ENCODE measurements around the gene MEGF11. TPM values are rescaled to one million over a fixed set of nuclear protein-coding genes. Genes with fewer than 3 reads are reported as not detected.

The MEGF11 gene
- total RNA-seq, 1 experiment from 2014 or later = 1.2 TPM

DNA sequence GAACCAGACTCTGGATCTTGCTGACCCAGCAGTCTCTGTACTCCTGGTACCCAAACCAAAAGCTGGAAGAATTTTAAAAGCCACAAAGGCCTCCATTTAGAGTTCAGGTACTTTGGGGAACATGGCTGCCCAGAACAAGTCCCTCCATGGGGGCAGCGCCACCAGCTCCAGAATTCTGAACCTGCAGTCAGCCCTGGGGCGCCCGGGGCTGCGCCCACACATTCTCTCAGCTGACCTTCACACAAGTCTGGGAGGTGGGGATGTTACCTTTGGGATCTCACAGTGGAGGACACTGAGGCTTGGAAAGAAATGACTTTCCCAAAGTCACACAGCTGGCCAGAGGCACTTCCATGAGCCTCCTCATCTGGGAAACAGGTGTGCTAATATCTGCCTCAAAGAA is 229.4 kb downstream of the MEGF11 start:
- H3K4me2 ChIP-seq (ENCODE audit: insufficient read depth, insufficient read length, low read length) = no peak overlapping the region
- Mint-ChIP-seq H3K9me3 (no peaks in the 10 kb centered on the region; a peak in 1 of 5 replicates), H3K4me3 (no peak overlapping the region), H3K4me1 (peaks cover 66 to 77% of the 10 kb centered on the region in 2 experiments), H3K27ac (no peak overlapping the region), H3K36me3 (ENCODE audit: insufficient read depth in 1 of 3, low read depth in 3 of 3) (no peaks in the 10 kb centered on the region), H3K27me3 (ENCODE audit: low read depth) (peaks cover 5% of the 10 kb centered on the region; the same call in 1 of the 2 replicates)
- TF ChIP-seq, protein P1, sequence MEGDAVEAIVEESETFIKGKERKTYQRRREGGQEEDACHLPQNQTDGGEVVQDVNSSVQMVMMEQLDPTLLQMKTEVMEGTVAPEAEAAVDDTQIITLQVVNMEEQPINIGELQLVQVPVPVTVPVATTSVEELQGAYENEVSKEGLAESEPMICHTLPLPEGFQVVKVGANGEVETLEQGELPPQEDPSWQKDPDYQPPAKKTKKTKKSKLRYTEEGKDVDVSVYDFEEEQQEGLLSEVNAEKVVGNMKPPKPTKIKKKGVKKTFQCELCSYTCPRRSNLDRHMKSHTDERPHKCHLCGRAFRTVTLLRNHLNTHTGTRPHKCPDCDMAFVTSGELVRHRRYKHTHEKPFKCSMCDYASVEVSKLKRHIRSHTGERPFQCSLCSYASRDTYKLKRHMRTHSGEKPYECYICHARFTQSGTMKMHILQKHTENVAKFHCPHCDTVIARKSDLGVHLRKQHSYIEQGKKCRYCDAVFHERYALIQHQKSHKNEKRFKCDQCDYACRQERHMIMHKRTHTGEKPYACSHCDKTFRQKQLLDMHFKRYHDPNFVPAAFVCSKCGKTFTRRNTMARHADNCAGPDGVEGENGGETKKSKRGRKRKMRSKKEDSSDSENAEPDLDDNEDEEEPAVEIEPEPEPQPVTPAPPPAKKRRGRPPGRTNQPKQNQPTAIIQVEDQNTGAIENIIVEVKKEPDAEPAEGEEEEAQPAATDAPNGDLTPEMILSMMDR (conservative IDR thresholded peaks at IDR 0.05) = no peak
- no peaks in the 10 kb centered on the region for H3K79me2 ChIP-seq (ENCODE audit: insufficient read depth, low read length)
- WGBS (ENCODE audit: extremely low coverage, insufficient read length, low lambda C conversion rate) = no CpG with 5 or more reads among the region's 4 CpGs
- no peaks in the 10 kb centered on the region for H3K23me2 ChIP-seq (ENCODE audit: insufficient read length, low read depth, low read length, poor library complexity, severe bottlenecking)
- H3K9ac ChIP-seq (ENCODE audit: extremely low read depth, insufficient read length, low read length) = no peak overlapping the region
- H3K9me3 ChIP-seq (ENCODE audit: control insufficient read depth, low read depth, low read length) = no peaks in the 10 kb centered on the region
- no peak overlapping the region for H2BK120ac ChIP-seq (ENCODE audit: low read depth, low read length, poor library complexity, severe bottlenecking)
- no peaks in the 10 kb centered on the region for H4K20me1 ChIP-seq (ENCODE audit: control insufficient read depth, insufficient read depth, insufficient read length)
- no peak overlapping the region for H2BK12ac ChIP-seq (ENCODE audit: insufficient read length, low read depth, low read length)
- no peak overlapping the region for H2BK5ac ChIP-seq (ENCODE audit: insufficient read length, low read length)
- H2BK20ac ChIP-seq (ENCODE audit: low read depth, low read length, poor library complexity, severe bottlenecking) = no peak overlapping the region
- no peak overlapping the region for H4K5ac ChIP-seq (ENCODE audit: insufficient read length, low read depth, low read length)
- H4K8ac ChIP-seq (replicated peaks; ENCODE audit: insufficient read length, low read depth, low read length) = no peak overlapping the region
- H3T11ph ChIP-seq (ENCODE audit: low read length) = no peak overlapping the region
- no peak overlapping the region for H2AFZ ChIP-seq (ENCODE audit: low read length)
- H4K91ac ChIP-seq (ENCODE audit: insufficient read length, low read depth, low read length) = no peak overlapping the region
- H3K4me1 ChIP-seq (ENCODE audit: insufficient read depth, low read length) = peaks cover 3% of the 10 kb centered on the region; the same call in 1 of the 2 replicates
- H3K4ac ChIP-seq (ENCODE audit: low read depth, low read length) = no peak overlapping the region
- H3K27me3 ChIP-seq (ENCODE audit: insufficient read depth, low read length) = no peaks in the 10 kb centered on the region
- H2BK15ac ChIP-seq (ENCODE audit: low read depth, low read length) = no peak overlapping the region
- no peak overlapping the region for H3K18ac ChIP-seq (ENCODE audit: insufficient read length, low read depth, low read length)
- no peak overlapping the region for H3K27ac ChIP-seq (ENCODE audit: insufficient read length, low read depth, low read length)
- no peak overlapping the region for H3K23ac ChIP-seq (ENCODE audit: insufficient read length, low read depth, low read length)
- no peak overlapping the region for H3K14ac ChIP-seq (ENCODE audit: insufficient read depth, low read length)
- no peak overlapping the region for H3K56ac ChIP-seq (ENCODE audit: insufficient read length, low read depth, low read length)
- no peak overlapping the region for H2AK5ac ChIP-seq (ENCODE audit: insufficient read length, low read length)
- H3K79me1 ChIP-seq (ENCODE audit: insufficient read depth, low read depth, low read length, poor library complexity, severe bottlenecking) = no peaks in the 10 kb centered on the region
- no peak for DNase-seq
